GM19463 (cell line): ENCODE data around the gene TGM2.

Experiments used
- ATAC-seq: cut with Tn5 transposase; IDR thresholded peaks from one replicate; pipeline ENCODE4 v1.9.1; 2021; ENCODE audit warnings: mild to moderate bottlenecking, moderate library complexity; ENCODE audit not compliant: unreplicated experiment

Gene TGM2

GRCh38 chr20:38146628-38147027 is 18.4 kb downstream of the TGM2 start:
- ATAC-seq = no peak

- no peak for ATAC-seq
These were observed 18.9 kb downstream of the TGM2 start for GRCh38 chr20:38146156-38146555.

DNA sequence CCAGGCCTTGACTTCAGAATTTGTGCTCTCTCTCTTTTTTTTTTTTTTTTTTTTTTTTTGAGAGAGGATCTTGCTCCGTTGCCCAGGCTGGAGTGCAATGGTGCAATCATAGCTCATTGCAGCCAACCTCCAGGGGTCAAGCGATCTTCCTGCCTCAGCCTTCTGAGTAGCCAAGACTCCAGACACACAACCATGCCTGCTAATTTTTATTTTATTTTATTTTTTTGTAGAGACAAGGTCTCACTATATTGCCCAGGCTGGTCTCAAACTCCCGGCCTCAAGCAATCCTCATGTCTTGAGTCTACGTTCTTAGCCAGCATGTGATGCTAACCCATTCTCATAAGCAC is 19.4 kb downstream of the TGM2 start:
- no peak for ATAC-seq

- no peak for ATAC-seq
These were observed 19.9 kb downstream of the TGM2 start for GRCh38 chr20:38144974-38145728.

DNA sequence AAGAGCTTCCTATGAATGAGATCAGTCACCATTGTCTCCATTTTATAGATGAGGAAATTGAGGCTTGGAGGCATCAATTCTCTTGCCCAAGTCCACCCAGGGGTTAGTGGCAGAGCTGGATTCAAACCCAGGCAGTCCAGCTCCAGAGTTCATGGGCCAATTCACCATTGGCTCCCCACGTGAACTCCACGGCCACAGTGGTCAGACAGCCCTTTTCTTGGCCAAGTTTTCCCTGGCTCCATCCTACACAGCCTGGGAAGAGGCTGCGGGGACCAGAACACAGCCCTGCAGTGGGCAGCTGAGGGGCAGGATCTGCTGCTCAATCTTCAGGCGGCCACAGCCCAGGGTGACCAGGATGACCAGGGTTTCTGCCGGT is 20.5 kb downstream of the TGM2 start:
- no peak for ATAC-seq

- no peak for ATAC-seq
These were observed 21.2 kb downstream of the TGM2 start for GRCh38 chr20:38143646-38144554.

DNA sequence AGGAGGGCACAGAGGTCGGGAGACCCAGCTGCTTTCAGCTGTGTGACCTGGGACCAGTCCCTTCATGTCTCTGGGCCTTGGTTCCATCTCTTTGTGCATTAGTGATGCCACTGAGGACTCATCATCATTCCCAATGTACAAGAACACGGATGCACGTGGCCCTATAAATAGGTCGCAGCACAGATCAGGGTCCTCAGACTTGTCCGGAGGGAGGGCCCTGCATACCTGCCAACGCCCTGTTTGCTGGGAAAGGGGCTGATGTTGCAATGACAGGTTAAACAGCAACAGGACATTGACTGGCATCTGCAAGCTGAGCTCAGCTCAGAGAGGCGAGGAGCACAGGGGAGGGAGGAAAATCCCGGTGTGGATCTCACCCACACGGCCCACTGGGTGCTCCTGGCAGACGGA is 21.8 kb downstream of the TGM2 start:
- ATAC-seq = no peak

GRCh38 chr20:38141889-38142494 is 23.1 kb downstream of the TGM2 start:
- ATAC-seq = no peak

DNA sequence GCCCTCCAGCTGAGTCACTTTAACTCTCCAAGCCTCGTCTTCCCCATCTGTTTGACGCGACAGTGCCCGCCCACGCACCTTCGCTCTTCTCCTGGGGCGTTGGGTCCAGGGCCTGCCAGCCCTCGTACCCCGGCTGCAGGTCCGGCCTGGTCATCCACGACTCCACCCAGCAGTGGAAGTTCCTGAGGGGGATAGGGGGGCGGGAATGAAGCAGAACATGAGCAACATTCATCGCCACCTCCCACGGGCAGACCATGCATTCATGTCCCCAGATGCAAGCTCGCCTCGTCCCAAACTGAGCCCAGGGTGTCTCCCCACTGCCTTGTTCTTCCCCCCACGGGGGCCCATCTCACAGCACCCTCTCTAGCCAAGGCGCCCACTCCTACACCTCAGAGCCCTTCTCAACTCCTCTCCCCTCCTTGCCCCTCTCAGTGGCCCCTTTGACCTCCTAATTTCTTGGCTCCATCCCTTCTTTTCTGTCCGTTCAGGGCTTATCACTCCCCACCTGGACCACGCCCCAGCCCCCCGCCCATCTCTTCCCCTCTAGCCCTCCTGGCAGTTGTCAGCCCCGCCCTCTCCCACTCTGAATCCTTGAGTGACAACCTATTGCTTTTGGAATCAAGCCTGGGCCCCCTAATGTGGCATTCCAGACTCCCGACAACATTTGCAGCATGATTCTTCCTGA is 23.7 kb downstream of the TGM2 start:
- ATAC-seq = no peak

DNA sequence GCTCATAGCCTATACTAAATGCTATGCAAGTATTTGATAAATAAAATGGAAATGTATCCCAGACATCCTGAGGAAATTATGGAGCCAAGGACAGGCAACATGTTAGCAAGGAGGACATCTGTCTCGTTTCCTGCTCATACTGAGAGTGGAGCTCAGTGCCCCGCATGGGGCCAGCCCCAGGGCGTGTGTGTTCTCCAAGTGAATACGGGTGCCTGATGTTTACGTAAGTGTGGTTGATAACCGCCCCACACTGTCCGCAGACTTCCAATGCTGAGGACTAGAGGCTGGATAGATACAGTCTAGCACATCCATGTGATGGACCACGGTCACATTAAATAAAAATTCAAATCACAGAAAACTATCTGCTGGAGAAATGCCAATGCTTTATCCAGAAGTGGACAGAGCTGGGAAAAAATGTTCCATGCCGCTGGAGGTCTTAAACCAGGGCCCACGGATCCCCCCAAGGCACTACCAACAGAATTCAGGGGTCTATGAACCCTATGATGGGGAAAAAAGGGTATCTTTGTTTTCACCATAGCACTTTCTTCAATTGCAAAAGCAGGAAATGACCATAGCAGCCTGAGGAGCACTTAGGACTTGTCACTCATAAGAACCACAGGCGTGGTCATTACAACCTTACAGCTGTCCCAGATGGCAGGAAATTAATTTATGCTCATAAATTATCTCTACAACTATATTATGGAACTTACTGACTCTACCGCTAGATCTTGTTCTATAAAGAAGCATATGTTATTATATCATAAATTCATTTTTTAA is 24.9 kb downstream of the TGM2 start:
- no peak for ATAC-seq

DNA sequence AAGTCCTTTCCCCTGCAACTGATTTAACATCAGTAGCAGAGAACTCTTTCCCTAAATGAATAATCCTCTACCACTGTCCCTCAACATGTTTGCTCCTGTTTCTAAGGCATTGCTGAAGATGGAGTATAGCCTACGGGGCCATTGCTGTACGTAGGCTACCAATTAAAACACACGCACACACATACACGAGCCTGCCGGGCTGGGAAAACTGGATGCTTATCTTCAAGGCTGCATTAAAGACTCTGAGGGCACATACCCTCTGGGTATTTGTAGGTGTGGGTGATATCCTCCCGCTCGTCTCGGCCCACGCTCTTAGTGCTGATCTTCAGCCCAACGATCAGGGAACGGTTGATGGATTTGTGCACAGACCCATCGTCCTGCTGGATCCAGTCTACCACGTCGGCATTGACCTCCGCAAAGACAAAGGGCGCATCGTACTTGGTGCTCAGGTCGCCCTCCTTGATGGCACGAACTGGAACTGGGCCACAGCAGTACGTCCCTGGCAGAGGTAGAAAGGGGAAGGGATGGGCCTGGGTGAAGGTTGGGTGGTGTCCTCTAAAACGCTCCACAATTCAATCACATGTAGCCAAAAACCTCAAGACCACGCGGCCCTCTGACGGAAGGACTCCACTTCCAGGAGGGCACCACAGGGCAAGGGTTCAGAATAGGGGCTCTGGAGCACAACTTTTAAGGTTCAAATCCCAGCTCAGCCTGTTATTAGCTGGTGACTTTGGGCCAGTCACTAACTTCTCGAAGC is 25.7 kb downstream of the TGM2 start:
- ATAC-seq = no peak

GRCh38 chr20:38138086-38138778 is 26.8 kb downstream of the TGM2 start:
- ATAC-seq = no peak

DNA sequence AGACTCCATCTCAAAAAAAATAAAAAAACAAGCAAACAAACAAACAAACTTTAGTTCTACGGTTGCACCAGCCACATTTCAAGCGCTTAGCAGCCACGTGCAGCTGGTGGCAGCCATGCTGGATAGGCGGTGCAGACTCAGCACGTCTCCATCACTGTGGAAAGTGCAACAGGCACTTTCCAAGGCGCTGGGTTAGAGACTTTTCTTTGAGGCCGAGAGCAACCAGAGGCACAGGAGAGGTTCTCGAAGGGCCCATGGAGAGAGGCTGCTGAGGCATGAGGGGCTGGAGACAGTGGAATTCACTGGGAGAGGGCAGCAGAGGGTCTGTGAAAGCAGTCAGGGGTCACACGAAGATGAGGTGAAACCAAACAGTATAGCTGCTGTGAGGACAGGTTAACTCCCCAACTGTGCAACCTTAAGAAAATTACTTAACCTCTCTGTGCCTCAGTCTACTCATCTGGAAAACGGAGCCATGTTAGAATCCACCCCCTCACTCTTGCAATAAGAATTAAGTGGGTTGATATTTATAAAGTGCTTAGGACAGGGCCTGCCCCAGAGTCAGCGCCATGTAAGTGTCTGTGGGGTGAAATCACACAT is 27.5 kb downstream of the TGM2 start:
- ATAC-seq = no peak

- no peak for ATAC-seq
These were observed 28.4 kb downstream of the TGM2 start for GRCh38 chr20:38136421-38137245.

GRCh38 chr20:38135651-38136420 is 29.2 kb downstream of the TGM2 start:
- no peak for ATAC-seq

GRCh38 chr20:38135271-38135650 is 29.8 kb downstream of the TGM2 start:
- ATAC-seq = no peak
